Stimulated activated memory B cell treated with anti-CD40 and anti-IgM and Interleukin-4, amounts not matched to agents 10 μg/mL and 1 μg/mL and 100 μg/mL, for 72 hours (primary cell): ENCODE measurements around the gene KIF18A.

Experiments used
- ATAC-seq: fragments of 150-1000 bp; cut with Tn5 transposase; 2 replicates; pipeline ENCODE4 v1.10.0; 2021
- H3K27ac Mint-ChIP-seq: one replicate; pipeline ENCODE4 v1.8.0; 2022; ENCODE audit warnings: mild to moderate bottlenecking, mixed read lengths
- H3K27me3 Mint-ChIP-seq: one replicate; pipeline ENCODE4 v1.8.0; 2022; ENCODE audit warnings: mixed read lengths
- H3K36me3 Mint-ChIP-seq: one replicate; pipeline ENCODE4 v1.8.0; 2022; ENCODE audit warnings: mixed read lengths
- H3K4me1 Mint-ChIP-seq: one replicate; pipeline ENCODE4 v1.8.0; 2022; ENCODE audit warnings: mixed read lengths
- H3K4me3 Mint-ChIP-seq: one replicate; pipeline ENCODE4 v1.8.0; 2022; ENCODE audit warnings: mild to moderate bottlenecking, moderate library complexity, mixed read lengths
- H3K9me3 Mint-ChIP-seq: one replicate; pipeline ENCODE4 v1.8.0; 2022; ENCODE audit warnings: mixed read lengths

Gene KIF18A

DNA sequence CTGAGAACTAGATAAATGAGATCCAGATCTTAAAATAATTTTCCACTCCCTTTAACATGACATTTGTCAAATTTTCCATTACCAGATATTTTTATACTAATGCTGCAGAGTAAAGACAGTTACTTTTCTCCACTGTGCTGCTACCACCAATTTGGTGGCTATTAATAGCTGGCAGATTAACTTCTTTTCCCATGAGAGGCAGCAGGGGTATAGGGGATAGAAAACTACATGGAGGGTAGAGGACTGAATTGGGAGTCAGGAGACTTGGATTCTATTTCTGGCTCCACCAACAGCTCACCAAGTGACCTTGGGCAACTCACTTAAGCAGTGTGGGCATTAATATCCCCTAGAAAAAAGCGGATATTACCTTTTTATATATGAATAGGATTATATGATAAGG, 69.2 kb downstream of the KIF18A start:
- no peaks in the 10 kb centered on the region for H3K4me1 Mint-ChIP-seq
- no peak overlapping the region for H3K4me3 Mint-ChIP-seq
- H3K27me3 Mint-ChIP-seq, result no peaks in the 10 kb centered on the region
- no peak overlapping the region for H3K27ac Mint-ChIP-seq
- ATAC-seq, result no peak
- H3K9me3 Mint-ChIP-seq, result no peaks in the 10 kb centered on the region
- no peaks in the 10 kb centered on the region for H3K36me3 Mint-ChIP-seq

DNA sequence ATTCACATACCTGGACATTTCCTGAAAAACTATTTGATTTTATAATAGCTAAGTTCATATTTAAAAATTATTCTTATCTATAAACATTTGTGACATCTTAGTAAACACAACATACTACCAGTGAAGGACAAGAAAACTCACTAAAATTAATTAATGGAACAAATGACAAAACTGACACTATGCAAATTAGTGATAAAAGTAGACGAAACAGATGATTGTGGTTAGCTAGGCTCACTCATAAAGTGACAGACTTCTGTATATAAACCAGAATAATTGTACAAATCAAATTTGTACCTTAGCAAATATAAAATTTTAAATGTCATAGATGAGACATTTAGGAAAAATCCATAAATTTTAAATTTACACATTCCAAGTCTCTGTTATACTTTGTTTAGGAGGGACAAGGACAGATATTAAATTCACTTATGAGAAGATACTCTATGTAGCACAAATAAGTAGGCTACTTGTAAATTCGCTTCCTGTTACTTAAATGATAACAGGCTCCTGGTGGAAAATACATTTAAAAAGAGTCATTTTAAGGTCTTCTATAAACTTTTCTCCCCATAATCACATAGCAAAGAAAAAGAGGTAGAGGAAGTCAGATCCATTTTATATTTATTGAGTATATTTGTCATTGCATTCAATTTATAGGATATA, 81.2 kb downstream of the KIF18A start:
- Mint-ChIP-seq H3K4me3 (no peak overlapping the region), H3K27ac (no peak overlapping the region), H3K36me3 (peaks cover 21% of the 10 kb centered on the region), H3K27me3 (no peaks in the 10 kb centered on the region), H3K9me3 (peaks cover 3% of the 10 kb centered on the region), H3K4me1 (peaks cover 9% of the 10 kb centered on the region)
- no peak for ATAC-seq

DNA sequence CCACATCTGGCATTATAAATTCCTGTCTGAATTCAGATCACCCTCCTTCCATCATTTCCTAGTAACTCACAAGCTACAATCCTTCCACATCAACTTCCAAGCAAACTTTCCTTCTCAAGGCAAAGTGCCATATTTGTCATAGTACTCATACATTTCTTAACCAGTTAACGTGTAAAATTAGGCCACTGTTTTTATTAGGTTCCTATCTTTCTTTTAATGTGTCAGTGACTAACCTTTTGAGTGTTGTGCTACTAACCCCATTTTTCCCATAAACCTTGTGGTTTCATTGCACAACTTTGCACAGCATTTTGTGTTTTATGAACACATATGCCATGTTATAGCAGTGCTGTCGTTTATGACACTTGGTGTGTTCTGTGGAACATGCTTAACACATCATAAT, 90.1 kb downstream of the KIF18A start:
- Mint-ChIP-seq H3K9me3 (no peaks in the 10 kb centered on the region), H3K36me3 (peaks cover 5% of the 10 kb centered on the region), H3K4me3 (no peak overlapping the region), H3K27ac (no peak overlapping the region), H3K4me1 (no peaks in the 10 kb centered on the region), H3K27me3 (no peaks in the 10 kb centered on the region)
- ATAC-seq, result no peak

DNA sequence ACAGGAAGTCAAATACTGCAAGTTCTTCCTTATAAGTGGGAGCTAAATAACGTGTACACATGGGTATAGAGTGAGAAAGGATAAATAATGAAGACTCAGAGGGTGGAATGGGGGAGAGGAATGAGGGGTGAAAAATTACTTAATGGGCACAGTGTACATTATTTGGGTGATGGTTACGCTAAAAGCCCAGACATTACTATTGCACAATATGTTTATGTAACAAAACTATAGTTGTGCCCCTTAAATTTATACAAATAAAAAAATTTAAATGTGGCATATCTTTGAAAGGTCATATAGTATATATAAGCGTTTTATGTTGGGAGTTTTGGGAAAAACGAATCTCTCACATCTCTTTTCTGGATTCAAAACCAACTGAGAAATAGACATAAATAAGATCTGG, 96.1 kb downstream of the KIF18A start:
- Mint-ChIP-seq H3K27me3 (no peaks in the 10 kb centered on the region), H3K36me3 (no peaks in the 10 kb centered on the region), H3K4me1 (no peaks in the 10 kb centered on the region), H3K9me3 (no peaks in the 10 kb centered on the region), H3K4me3 (no peak overlapping the region), H3K27ac (no peak overlapping the region)
- no peak for ATAC-seq

DNA sequence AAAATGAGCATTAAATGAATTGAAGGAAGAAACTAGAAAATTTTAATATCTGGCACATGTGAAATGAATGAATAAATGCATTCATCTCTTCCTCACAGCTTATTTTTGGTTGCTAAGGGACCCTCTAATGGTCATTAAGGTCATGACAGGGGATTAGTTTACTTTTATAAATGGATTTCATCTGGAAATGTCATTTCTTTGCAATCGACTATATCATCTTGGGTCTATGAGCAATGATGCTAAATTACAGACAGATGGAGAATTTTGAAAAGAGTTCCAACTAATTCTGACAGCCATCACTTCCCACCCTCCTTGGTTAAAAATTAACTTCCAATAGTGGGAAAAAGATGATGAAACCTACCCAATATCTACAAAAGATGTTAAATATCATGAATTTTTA, 98.0 kb downstream of the KIF18A start:
- Mint-ChIP-seq H3K4me1 (no peaks in the 10 kb centered on the region), H3K36me3 (no peaks in the 10 kb centered on the region), H3K9me3 (no peaks in the 10 kb centered on the region), H3K27ac (no peak overlapping the region), H3K4me3 (no peak overlapping the region), H3K27me3 (no peaks in the 10 kb centered on the region)
- no peak for ATAC-seq

DNA sequence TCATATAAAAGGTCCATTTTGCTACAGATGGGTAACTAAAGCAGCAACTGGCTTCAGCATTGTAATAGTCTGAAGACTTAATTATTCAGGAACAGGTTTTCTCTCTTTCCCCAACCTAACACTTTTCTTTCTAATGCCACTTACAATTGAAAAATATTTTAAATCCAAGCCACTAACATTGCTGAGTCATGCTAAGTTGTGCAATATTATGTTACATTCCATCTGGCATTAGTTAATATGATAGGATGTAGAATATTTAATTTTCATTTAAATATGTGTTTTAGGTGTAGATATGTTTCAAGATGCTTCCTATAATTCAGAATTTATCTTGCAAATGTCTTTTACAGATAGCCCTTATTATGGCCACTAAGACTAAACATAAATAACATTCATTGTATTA, 98.6 kb downstream of the KIF18A start:
- Mint-ChIP-seq H3K27ac (no peak overlapping the region), H3K4me1 (no peaks in the 10 kb centered on the region), H3K9me3 (peaks cover 3% of the 10 kb centered on the region), H3K36me3 (no peaks in the 10 kb centered on the region), H3K27me3 (no peaks in the 10 kb centered on the region), H3K4me3 (no peak overlapping the region)
- ATAC-seq, result no peak

DNA sequence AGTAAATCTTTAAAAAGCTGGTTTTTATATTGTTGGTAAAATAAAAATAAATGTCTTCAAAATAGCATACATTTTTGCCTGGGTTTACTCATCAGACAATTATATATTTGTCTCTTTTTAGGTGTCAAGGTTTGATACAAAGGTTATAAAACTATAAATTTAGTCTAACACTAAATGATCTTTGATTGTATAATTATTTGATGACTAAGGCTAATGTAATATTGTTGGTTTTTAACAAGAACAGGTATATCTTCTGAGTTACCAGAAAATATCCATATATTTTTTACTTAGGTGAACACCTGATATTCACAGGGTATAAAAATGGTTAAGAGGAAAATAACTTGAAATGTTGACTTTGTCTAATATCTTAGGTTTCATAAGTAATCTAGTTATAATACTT, 104.3 kb downstream of the KIF18A start:
- H3K27me3 Mint-ChIP-seq, result no peaks in the 10 kb centered on the region
- ATAC-seq, result no peak
- no peaks in the 10 kb centered on the region for H3K4me1 Mint-ChIP-seq
- H3K4me3 Mint-ChIP-seq, result no peak overlapping the region
- H3K27ac Mint-ChIP-seq, result no peak overlapping the region
- H3K36me3 Mint-ChIP-seq, result peaks cover 6% of the 10 kb centered on the region
- peaks cover 16% of the 10 kb centered on the region for H3K9me3 Mint-ChIP-seq

DNA sequence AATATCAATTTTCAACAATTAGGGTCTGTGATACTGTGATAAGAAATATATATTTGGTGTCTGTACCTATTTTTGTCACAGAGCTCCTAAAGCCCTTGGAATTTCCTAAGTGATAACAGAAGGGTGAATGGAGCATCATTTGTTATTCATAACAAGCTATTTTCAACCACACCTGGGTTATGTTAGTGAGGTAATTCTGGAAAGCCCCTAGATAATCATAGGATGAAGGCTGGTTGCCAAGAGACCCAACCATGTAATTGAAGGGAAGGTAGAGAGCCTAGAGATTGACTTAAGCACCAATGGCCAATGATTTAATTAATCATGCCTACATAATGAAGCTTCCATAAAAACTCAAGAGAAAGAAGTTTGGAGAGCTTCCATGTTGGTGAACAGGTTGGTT, 109.4 kb downstream of the KIF18A start:
- Mint-ChIP-seq H3K4me3 (no peak overlapping the region), H3K36me3 (peaks cover 6% of the 10 kb centered on the region), H3K4me1 (no peaks in the 10 kb centered on the region), H3K27ac (no peak overlapping the region), H3K27me3 (no peaks in the 10 kb centered on the region), H3K9me3 (peaks cover 12% of the 10 kb centered on the region)
- ATAC-seq, result no peak

DNA sequence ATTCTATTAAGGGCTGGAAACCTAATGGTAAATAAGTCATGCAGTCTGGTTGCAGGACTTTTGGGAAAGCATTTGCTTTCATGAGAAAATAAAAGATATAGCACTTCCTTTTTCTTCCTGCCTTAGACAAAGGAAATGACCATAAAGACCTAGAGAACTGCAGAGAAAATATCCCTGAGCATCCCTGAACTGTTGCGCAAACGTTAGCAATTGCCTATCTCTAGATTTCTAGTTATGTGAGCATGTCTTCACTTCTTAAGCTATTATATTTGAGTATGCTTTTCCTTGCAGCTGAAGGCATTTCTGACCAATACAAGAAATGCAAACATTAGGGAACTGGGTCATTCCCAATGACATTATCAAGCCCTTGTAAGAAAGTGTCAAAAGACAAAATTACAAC, 110.6 kb downstream of the KIF18A start:
- Mint-ChIP-seq H3K4me3 (no peak overlapping the region), H3K27ac (no peak overlapping the region), H3K27me3 (no peaks in the 10 kb centered on the region), H3K36me3 (no peaks in the 10 kb centered on the region), H3K4me1 (no peaks in the 10 kb centered on the region), H3K9me3 (peaks cover 6% of the 10 kb centered on the region)
- no peak for ATAC-seq

DNA sequence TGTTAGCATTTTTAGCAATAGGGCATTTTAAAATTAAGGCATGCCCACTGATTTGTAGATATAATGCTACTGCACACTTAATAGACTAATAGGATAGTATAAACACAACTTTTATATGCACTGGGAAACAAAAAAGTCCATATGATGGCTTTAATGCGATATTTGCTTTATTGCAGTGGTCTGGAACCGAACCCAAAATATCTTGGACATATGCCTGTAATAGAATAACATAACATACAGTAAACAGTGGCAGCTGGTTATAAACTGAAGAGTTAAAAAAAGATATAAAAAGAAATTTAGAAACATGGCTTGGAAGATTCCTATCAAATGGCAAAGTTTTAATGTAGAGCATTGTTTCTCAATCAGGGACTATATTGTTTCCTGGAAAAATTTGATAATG, 111.9 kb downstream of the KIF18A start:
- Mint-ChIP-seq H3K4me1 (no peaks in the 10 kb centered on the region), H3K9me3 (peaks cover under 1% of the 10 kb centered on the region), H3K36me3 (no peaks in the 10 kb centered on the region), H3K4me3 (no peak overlapping the region), H3K27me3 (no peaks in the 10 kb centered on the region), H3K27ac (no peak overlapping the region)
- no peak for ATAC-seq

DNA sequence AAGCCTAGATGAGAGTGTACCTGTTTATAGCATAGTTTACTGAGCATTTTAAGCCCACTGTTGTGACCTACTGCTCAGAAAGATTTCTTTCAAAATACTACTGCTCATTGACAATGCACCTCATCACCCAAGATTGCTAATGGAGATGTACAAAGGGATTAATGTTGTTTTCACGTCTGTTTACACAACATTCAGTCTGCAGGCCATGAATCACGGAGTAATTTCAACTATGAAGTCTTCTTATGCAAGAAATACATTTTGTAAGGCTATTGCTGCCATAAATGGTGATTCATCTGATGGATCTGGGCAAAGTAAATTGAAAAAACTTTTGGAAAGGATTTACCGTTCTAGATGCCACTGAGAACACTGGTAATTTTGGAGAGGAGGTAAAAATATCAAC, 112.9 kb downstream of the KIF18A start:
- H3K4me1 Mint-ChIP-seq, result no peaks in the 10 kb centered on the region
- H3K27me3 Mint-ChIP-seq, result no peaks in the 10 kb centered on the region
- H3K27ac Mint-ChIP-seq, result no peak overlapping the region
- no peaks in the 10 kb centered on the region for H3K36me3 Mint-ChIP-seq
- H3K4me3 Mint-ChIP-seq, result no peak overlapping the region
- no peaks in the 10 kb centered on the region for H3K9me3 Mint-ChIP-seq
- ATAC-seq, result no peak

DNA sequence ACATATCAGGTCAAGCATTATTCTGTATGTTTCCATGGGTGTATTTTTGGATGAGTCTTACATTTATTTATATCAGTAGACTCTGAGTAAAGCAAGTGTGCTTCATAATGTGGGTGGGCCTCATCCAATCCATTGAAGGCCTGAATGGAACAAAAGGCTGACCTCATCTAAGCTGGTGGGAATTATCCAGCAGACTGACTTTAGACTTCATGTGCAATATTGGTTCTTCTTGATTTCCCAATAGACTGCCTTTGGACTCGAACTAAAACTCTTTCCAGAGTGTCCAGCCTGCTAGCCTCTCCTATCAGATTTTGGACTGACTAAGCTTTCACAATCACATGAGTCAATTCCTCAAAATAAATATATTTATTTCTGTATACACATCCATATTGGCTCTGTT, 116.2 kb downstream of the KIF18A start:
- H3K4me1 Mint-ChIP-seq, result no peaks in the 10 kb centered on the region

DNA sequence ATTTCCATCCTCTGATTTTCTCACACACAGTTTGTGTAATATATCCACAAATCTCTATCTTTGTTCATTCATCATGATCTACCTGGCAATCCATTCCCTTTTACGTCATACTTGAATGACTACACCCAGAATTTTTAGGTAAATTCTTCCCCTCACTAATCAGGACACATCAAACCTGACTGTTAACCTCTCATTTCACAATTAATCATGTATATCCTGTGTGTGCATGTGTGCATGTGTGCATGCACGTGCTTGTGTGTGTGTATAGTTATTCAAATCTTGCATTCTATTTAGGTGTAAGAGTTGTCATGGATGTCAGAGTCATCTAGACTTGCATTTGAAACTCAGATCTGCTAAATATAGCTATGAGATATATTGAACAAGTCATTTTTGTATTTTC, 130.4 kb downstream of the KIF18A start:
- no peak for ATAC-seq

More for the DNA sequence above, 116.2 kb downstream of the KIF18A start:
- H3K9me3 Mint-ChIP-seq, result no peaks in the 10 kb centered on the region
- no peaks in the 10 kb centered on the region for H3K27me3 Mint-ChIP-seq
- H3K4me3 Mint-ChIP-seq, result no peak overlapping the region
- H3K27ac Mint-ChIP-seq, result no peak overlapping the region
- H3K36me3 Mint-ChIP-seq, result no peaks in the 10 kb centered on the region
- ATAC-seq, result no peak

DNA sequence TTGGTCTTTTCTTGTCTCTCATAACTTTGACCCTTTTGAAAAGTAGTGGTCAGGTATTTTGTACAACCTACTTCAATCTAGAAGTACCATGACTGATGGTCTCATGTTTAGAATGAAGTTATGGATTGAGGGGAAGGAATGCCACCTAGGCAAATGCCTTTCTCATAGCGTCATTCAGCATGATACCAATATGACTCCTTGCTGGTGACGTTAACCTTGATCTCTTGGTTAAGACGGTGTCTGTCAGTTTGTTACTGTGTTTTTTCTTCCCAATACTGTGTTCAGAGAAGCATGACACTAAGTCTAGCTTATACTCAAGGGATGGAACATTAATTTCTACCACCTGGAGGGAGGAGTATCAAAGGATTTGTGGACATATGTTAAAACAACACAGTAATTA, 130.9 kb downstream of the KIF18A start:
- Mint-ChIP-seq H3K4me3 (no peak overlapping the region), H3K36me3 (no peaks in the 10 kb centered on the region), H3K27me3 (no peaks in the 10 kb centered on the region), H3K9me3 (no peaks in the 10 kb centered on the region), H3K27ac (no peak overlapping the region), H3K4me1 (no peaks in the 10 kb centered on the region)
- ATAC-seq, result no peak

More for the DNA sequence above, 130.4 kb downstream of the KIF18A start:
- Mint-ChIP-seq H3K27me3 (no peaks in the 10 kb centered on the region), H3K4me3 (no peak overlapping the region), H3K4me1 (no peaks in the 10 kb centered on the region), H3K27ac (no peak overlapping the region), H3K36me3 (no peaks in the 10 kb centered on the region), H3K9me3 (no peaks in the 10 kb centered on the region)

DNA sequence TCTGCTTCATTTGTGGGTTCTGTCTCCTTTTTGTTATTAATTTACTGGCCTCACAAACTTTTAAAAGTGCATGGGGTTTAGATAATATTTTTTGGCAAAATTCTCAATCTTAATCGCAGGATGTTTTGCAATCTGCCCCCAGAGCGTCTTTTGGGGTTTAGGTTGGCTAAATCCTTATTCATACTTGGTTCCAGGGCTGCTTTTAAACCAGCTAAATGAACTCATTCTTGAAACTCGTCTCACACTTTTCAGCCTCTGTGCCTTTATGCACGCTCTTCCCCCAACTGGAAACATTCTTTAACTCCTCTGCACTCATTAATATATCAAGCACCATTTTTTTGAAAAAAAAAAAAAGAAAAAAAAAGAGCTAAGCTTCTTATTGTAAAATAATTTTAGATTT, 131.7 kb downstream of the KIF18A start:
- Mint-ChIP-seq H3K27ac (no peak overlapping the region), H3K9me3 (no peaks in the 10 kb centered on the region)

DNA sequence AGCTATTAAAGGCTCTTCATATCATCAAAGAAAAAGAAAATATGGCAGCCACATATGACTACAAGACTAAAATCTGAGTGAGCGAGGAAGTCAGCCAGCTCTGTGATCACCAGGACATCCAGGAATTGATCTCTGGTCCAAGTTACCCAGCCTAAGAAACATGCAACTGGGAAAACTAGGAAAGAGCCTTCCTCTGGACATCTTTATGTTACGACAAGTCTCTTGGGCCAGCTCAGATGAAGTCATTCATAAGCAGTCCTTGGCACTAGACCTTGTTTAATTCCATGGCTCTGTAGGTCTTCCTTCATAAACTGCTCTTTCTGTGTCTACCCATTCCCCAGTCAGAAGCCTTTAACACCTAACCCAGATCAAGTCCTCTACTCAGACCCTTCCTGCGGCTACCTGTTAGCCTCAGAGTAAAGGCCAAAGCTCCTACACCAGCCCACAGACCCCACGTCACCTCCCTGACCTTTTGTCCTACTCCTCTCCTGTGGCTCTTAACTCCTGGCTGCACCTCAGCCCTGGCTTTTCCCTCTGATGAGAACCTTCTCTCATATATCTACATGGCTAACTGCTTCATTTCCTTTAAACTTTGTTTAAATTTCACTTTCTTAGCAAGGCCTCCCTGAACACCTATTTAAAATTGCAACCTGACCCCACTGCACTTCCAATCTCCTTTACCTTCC, 134.0 kb downstream of the KIF18A start:
- H3K36me3 Mint-ChIP-seq, result no peaks in the 10 kb centered on the region
- H3K4me1 Mint-ChIP-seq, result no peaks in the 10 kb centered on the region
- no peaks in the 10 kb centered on the region for H3K27me3 Mint-ChIP-seq
- no peak overlapping the region for H3K27ac Mint-ChIP-seq
- H3K4me3 Mint-ChIP-seq, result no peak overlapping the region
- H3K9me3 Mint-ChIP-seq, result no peaks in the 10 kb centered on the region
- ATAC-seq, result no peak

More for the DNA sequence above, 131.7 kb downstream of the KIF18A start:
- no peaks in the 10 kb centered on the region for H3K36me3 Mint-ChIP-seq
- no peak overlapping the region for H3K4me3 Mint-ChIP-seq
- no peak for ATAC-seq
- H3K27me3 Mint-ChIP-seq, result no peaks in the 10 kb centered on the region
- H3K4me1 Mint-ChIP-seq, result no peaks in the 10 kb centered on the region
